H9 (cell line): ENCODE data around the gene TM2D1. TPM values are rescaled to one million over a fixed set of nuclear protein-coding genes. Genes with fewer than 3 reads are reported as not detected.

ENCODE experiments used
- DNase-seq: peaks from one replicate; pipeline ENCODE4 v3.0.0-alpha.2; 2017
- H2AFZ ChIP-seq: one replicate; pipeline ENCODE4 v1.6.1; 2013; ENCODE audit warnings: mild to moderate bottlenecking, low read length, control low read depth, moderate library complexity
- H2AK5ac ChIP-seq: 2 replicates; pipeline ENCODE4 v1.6.1; 2013; ENCODE audit warnings: low read length, control low read depth, mixed read lengths; ENCODE audit not compliant: insufficient read length
- H2BK120ac ChIP-seq: one replicate; pipeline ENCODE4 v1.6.1; 2013; ENCODE audit warnings: low read depth, mild to moderate bottlenecking, low read length, control low read depth, inconsistent platforms; ENCODE audit not compliant: poor library complexity, severe bottlenecking
- H2BK12ac ChIP-seq: 2 replicates; pipeline ENCODE4 v1.6.1; 2013; ENCODE audit warnings: low read length, control low read depth, mixed read lengths, low read depth; ENCODE audit not compliant: insufficient read length
- H2BK15ac ChIP-seq: 2 replicates; pipeline ENCODE4 v1.6.1; 2013; ENCODE audit warnings: low read depth, low read length, control low read depth
- H2BK20ac ChIP-seq: one replicate; pipeline ENCODE4 v1.6.1; 2013; ENCODE audit warnings: low read depth, mild to moderate bottlenecking, low read length, control low read depth, inconsistent platforms; ENCODE audit not compliant: poor library complexity, severe bottlenecking
- H2BK5ac ChIP-seq: 2 replicates; pipeline ENCODE4 v1.6.1; 2013; ENCODE audit warnings: low read length, control low read depth, mixed read lengths; ENCODE audit not compliant: insufficient read length
- H3K14ac ChIP-seq: 2 replicates; pipeline ENCODE4 v1.6.1; 2013; ENCODE audit warnings: low read length, control low read depth; ENCODE audit not compliant: insufficient read depth
- H3K18ac ChIP-seq: 2 replicates; pipeline ENCODE4 v1.6.1; 2013; ENCODE audit warnings: low read depth, mild to moderate bottlenecking, mixed read lengths, low read length, control low read depth; ENCODE audit not compliant: insufficient read length
- H3K23ac ChIP-seq: 2 replicates; pipeline ENCODE4 v1.6.1; 2013; ENCODE audit warnings: low read length, control low read depth, mixed read lengths, low read depth; ENCODE audit not compliant: insufficient read length
- H3K23me2 ChIP-seq: 2 replicates; pipeline ENCODE4 v1.6.1; 2013; ENCODE audit warnings: low read depth, mild to moderate bottlenecking, mixed read lengths, low read length, control low read depth; ENCODE audit not compliant: insufficient read length, poor library complexity, severe bottlenecking
- H3K27ac ChIP-seq: 2 replicates; pipeline ENCODE4 v1.5.1; 2013; ENCODE audit warnings: low read length, control low read depth, mixed read lengths, low read depth; ENCODE audit not compliant: insufficient read length
- H3K27me3 ChIP-seq: 2 replicates; pipeline ENCODE4 v1.6.1; 2013; ENCODE audit warnings: low read length, control low read depth, inconsistent platforms; ENCODE audit not compliant: insufficient read depth
- H3K4ac ChIP-seq: 2 replicates; pipeline ENCODE4 v1.6.1; 2013; ENCODE audit warnings: low read depth, mild to moderate bottlenecking, control low read depth, inconsistent platforms, low read length, moderate library complexity
- H3K4me1 ChIP-seq: 2 replicates; pipeline ENCODE4 v1.6.1; 2013; ENCODE audit warnings: low read length, control low read depth, inconsistent platforms; ENCODE audit not compliant: insufficient read depth
- H3K4me2 ChIP-seq: 2 replicates; pipeline ENCODE4 v1.6.1; 2013; ENCODE audit warnings: low read length, control low read depth, mixed read lengths; ENCODE audit not compliant: insufficient read length, insufficient read depth
- H3K56ac ChIP-seq: 2 replicates; pipeline ENCODE4 v1.6.1; 2013; ENCODE audit warnings: low read depth, mild to moderate bottlenecking, mixed read lengths, low read length, control low read depth; ENCODE audit not compliant: insufficient read length
- H3K79me1 ChIP-seq: 2 replicates; pipeline ENCODE4 v1.6.1; 2013; ENCODE audit warnings: low read depth, mild to moderate bottlenecking, moderate library complexity, low read length, control low read depth, inconsistent platforms; ENCODE audit not compliant: insufficient read depth, poor library complexity, severe bottlenecking
- H3K79me2 ChIP-seq: 2 replicates; pipeline ENCODE4 v1.6.1; 2013; ENCODE audit warnings: low read length, control low read depth, inconsistent platforms; ENCODE audit not compliant: insufficient read depth
- H3K9ac ChIP-seq: 2 replicates; pipeline ENCODE4 v1.6.1; 2013; ENCODE audit warnings: low read length, control low read depth, mixed read lengths; ENCODE audit not compliant: insufficient read length; ENCODE audit errors: extremely low read depth
- H3K9me3 ChIP-seq: one replicate; pipeline ENCODE4 v1.6.1; 2013; ENCODE audit warnings: low read depth, low read length, inconsistent platforms; ENCODE audit not compliant: control insufficient read depth
- H3T11ph ChIP-seq: one replicate; pipeline ENCODE4 v1.6.1; 2013; ENCODE audit warnings: mild to moderate bottlenecking, low read length, control low read depth, inconsistent platforms
- H4K20me1 ChIP-seq: one replicate; pipeline ENCODE4 v1.6.1; 2013; ENCODE audit not compliant: control insufficient read depth, insufficient read length, insufficient read depth
- H4K5ac ChIP-seq: 2 replicates; pipeline ENCODE4 v1.6.1; 2013; ENCODE audit warnings: low read depth, mild to moderate bottlenecking, mixed read lengths, low read length, control low read depth; ENCODE audit not compliant: insufficient read length
- H4K8ac ChIP-seq: replicated peaks from 2 replicates; pipeline ENCODE4 v1.6.1; 2013; ENCODE audit warnings: low read length, control low read depth, mixed read lengths, low read depth; ENCODE audit not compliant: insufficient read length
- H4K91ac ChIP-seq: 2 replicates; pipeline ENCODE4 v1.6.1; 2013; ENCODE audit warnings: low read depth, mild to moderate bottlenecking, moderate library complexity, mixed read lengths, low read length, control low read depth; ENCODE audit not compliant: insufficient read length
- H3K27ac Mint-ChIP-seq, 3 experiments: 2 replicates in 2 of 3; 3 replicates in 1 of 3; pipeline ENCODE4 v1.8.0; 2020 to 2021; ENCODE audit warnings: mixed read lengths in 3 of 3, mild to moderate bottlenecking in 1 of 3, moderate library complexity in 1 of 3
- H3K27me3 Mint-ChIP-seq: 2 replicates; pipeline ENCODE4 v1.8.0; 2021; ENCODE audit warnings: low read depth, mild to moderate bottlenecking, moderate library complexity, mixed read lengths
- H3K36me3 Mint-ChIP-seq, 3 experiments: 2 replicates in 2 of 3; 3 replicates in 1 of 3; pipeline ENCODE4 v1.8.0; 2020 to 2021; ENCODE audit warnings: low read depth in 3 of 3, mixed read lengths in 3 of 3; ENCODE audit not compliant: insufficient read depth in 1 of 3
- H3K4me1 Mint-ChIP-seq, 2 experiments: 2 replicates each; pipeline ENCODE4 v1.8.0; 2020; ENCODE audit warnings: mixed read lengths in 2 of 2
- H3K4me3 Mint-ChIP-seq, 2 experiments: 2 replicates in 1 of 2; 3 replicates in 1 of 2; pipeline ENCODE4 v1.8.0; 2020 to 2021; ENCODE audit warnings: mild to moderate bottlenecking in 2 of 2, mixed read lengths in 2 of 2, moderate library complexity in 1 of 2
- H3K9me3 Mint-ChIP-seq, 2 experiments: 2 replicates in 1 of 2; 3 replicates in 1 of 2; pipeline ENCODE4 v1.8.0; 2020; ENCODE audit warnings: mild to moderate bottlenecking in 2 of 2, mixed read lengths in 2 of 2, moderate library complexity in 1 of 2
- WGBS: extraction: QIAGEN DNeasy Blood & Tissue Kit; methylation state at CpG from one replicate; pipeline ENCODE4 v1.1.7; 2013; ENCODE audit warnings: missing lambda C conversion rate, low lambda C conversion rate, mixed read lengths; ENCODE audit not compliant: insufficient read length; ENCODE audit errors: extremely low coverage; 5-methylcytosine and 5-hydroxymethylcytosine counted together
- total RNA-seq: library from RNA; stranded (reverse); gene quantifications from 2 replicates; pipeline ENCODE4 v1.2.1, GENCODE V29; 2021
- TF ChIP-seq, protein P1 (sequence below): fragments of 200-600 bp; sonication (generic); conservative IDR thresholded peaks from 3 replicates; pipeline ENCODE4 v1.8.0; 2021; ENCODE audit warnings: antibody characterized with exemption, mild to moderate bottlenecking

The TM2D1 gene
- total RNA-seq, 1 experiment from 2014 or later, result 20.3 TPM

DNA sequence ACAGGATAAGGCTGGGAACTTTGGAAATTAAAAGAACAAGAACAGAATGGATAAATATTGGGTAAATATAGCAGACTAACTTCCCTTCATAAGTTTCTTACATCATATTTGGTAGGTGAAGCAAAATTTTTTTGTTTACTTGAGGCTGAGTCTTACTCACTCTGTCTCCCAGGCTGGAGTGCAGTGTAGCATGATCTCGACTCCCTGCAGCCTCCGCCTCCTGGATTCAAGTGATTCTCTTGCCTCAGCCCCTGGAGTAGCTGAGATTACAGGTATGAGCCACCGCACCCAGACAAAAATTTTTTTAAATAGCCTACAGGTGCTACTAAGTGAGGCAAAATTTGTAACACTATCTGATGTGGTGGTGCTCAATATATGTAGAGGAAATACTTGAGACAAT, 50.7 kb downstream of the TM2D1 start:
- Histone ChIP-seq H3K18ac (no peak overlapping the region), H3K79me2 (no peaks in the 10 kb centered on the region), H4K5ac (no peak overlapping the region), H3K56ac (no peak overlapping the region), H3K4me2 (no peak overlapping the region), H3K9ac (no peak overlapping the region), H3K4me1 (no peaks in the 10 kb centered on the region), H3K4ac (no peak overlapping the region), H3K9me3 (no peaks in the 10 kb centered on the region), H2AK5ac (no peak overlapping the region), H3K27ac (no peak overlapping the region), H3K23me2 (no peaks in the 10 kb centered on the region), H2BK12ac (no peak overlapping the region), H3T11ph (no peak overlapping the region), H4K8ac (no peak overlapping the region), H3K79me1 (no peaks in the 10 kb centered on the region), H4K20me1 (no peaks in the 10 kb centered on the region), H2BK20ac (no peak overlapping the region), H3K23ac (no peak overlapping the region), H3K27me3 (no peaks in the 10 kb centered on the region), H4K91ac (no peak overlapping the region), H2AFZ (no peak overlapping the region), H2BK120ac (no peak overlapping the region), H2BK5ac (no peak overlapping the region), H3K14ac (no peak overlapping the region), H2BK15ac (no peak overlapping the region)
- H3K4me1 Mint-ChIP-seq, result no peaks in the 10 kb centered on the region
- H3K36me3 Mint-ChIP-seq, result no peaks in the 10 kb centered on the region
- no peak overlapping the region for H3K27ac Mint-ChIP-seq
- no peaks in the 10 kb centered on the region for H3K27me3 Mint-ChIP-seq
- H3K9me3 Mint-ChIP-seq, result no peaks in the 10 kb centered on the region
- H3K4me3 Mint-ChIP-seq, result no peak overlapping the region
- DNase-seq, result no peak
- TF ChIP-seq, protein P1, sequence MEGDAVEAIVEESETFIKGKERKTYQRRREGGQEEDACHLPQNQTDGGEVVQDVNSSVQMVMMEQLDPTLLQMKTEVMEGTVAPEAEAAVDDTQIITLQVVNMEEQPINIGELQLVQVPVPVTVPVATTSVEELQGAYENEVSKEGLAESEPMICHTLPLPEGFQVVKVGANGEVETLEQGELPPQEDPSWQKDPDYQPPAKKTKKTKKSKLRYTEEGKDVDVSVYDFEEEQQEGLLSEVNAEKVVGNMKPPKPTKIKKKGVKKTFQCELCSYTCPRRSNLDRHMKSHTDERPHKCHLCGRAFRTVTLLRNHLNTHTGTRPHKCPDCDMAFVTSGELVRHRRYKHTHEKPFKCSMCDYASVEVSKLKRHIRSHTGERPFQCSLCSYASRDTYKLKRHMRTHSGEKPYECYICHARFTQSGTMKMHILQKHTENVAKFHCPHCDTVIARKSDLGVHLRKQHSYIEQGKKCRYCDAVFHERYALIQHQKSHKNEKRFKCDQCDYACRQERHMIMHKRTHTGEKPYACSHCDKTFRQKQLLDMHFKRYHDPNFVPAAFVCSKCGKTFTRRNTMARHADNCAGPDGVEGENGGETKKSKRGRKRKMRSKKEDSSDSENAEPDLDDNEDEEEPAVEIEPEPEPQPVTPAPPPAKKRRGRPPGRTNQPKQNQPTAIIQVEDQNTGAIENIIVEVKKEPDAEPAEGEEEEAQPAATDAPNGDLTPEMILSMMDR, result no peak
- WGBS, result no CpG with 5 or more reads among the region's 3 CpGs
